NCI-H510A treated with DMSO at 0.1 percent for 48 hours (cell line): ENCODE results near the gene TBC1D3B.
"Not testable (repeated sequence)": the region's sequence is repeated elsewhere in the genome, so short reads cannot be mapped to it uniquely, and the experiment has no call there.

Experiments
- DNase-seq: peaks from one replicate; lab custom pipeline; 2025; lab: John Stamatoyannopoulos, UW

TBC1D3B gene

DNA sequence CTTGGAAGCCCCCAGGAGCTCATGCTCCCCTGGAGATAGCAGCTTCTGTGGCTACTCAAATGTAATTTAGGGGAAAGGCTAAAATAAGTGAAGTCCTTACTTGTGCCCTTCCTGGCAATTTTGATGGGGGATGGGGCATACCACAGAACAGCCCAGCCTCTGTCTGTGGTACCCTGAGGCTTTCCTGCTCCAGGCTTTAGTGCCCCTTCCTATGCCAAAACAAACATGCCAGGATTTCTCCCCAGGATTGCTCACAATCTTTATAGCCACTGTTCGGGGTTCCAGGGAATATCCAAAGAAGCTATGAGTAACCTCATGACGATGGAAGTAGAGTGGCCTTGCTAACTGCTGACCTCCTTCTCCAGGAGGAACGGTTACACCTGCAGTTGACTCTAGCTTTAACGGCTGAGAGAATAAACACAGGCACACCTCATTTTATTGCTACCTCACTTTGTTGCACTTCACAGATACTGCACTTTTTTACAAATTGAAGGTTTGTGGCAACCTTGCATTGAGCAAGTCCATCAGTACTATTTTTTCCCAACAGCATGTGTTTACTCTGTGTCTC lies 47.9 kb downstream of the TBC1D3B start:
- DNase-seq: no peak

DNA sequence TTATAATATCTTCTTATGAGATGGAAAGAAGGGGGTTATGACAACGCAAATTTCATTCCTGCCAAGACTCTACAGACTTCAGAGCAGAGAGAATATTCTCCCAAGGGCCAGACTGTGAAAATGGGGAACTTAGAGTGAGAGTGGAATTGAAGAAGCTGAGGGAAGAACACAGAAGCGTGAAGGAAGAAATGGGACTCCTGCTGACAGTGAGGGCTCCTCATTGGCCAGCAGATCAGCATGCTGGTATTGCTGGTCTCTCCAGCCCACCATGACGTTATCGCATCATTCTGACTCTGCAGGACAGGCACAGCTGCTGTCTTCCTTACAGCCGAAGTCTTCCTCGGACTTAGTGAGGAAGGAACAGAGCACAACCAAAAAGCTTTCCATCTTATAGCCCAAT lies 48.5 kb downstream of the TBC1D3B start:
- no peak for DNase-seq

DNA sequence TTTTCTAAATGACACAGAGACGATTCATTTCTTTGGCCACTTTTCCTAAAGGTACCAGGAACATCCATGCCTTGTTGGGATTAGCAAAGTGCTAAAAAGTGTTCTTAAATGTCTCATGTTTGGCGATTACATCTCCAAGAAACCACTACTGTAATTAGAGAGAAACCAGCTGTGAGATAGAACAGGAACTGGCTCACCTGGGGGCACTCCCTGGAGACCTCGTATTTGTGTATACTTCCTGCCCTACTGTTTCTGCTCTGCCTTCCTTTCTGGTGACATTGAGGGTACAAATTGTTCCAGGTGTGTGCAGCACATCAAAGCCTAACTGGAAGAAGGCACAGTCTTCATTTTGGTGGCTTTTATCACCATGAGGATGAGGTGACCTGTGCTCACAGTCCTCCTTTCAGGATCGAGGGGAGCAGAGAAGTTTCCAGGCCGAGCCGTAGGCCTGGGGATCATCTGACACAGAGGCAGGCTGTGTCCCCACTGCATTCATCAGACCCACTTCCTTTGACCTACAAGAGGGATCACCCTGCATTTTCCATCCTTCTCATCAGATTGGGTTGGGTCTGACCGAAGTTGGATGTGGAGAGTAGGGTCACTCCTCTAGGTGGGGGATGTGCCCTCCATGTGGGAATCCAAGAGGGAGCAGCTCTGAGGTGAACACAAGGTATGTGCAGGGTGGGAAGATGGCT lies 49.1 kb downstream of the TBC1D3B start:
- no peak for DNase-seq

GRCh38 chr17:36124879-36125824 lies 51.3 kb downstream of the TBC1D3B start:
- no peak for DNase-seq

DNA sequence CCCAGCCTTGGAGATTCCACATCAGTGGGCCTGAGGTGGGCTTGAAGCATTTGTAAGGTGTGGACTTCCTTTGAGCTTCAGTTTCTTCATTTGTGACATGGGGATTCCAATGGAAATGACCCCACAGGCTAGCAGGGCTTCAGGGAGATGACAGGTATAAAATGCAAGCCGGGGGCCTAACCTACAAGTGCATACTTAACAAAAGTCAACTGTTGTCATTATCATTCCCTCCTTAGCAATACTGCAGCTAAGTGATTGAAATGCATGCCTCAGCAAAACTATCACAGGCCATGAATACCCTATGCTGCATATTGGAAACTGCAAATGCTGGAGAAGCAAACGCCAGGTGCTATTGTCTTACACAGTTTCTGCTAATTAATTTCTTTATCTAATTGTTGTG lies 53.0 kb downstream of the TBC1D3B start:
- no peak for DNase-seq

GRCh38 chr17:36121099-36121498 lies 55.3 kb downstream of the TBC1D3B start:
- DNase-seq: not testable (repeated sequence)

GRCh38 chr17:36120221-36120620 lies 56.2 kb downstream of the TBC1D3B start:
- DNase-seq: no peak

DNA sequence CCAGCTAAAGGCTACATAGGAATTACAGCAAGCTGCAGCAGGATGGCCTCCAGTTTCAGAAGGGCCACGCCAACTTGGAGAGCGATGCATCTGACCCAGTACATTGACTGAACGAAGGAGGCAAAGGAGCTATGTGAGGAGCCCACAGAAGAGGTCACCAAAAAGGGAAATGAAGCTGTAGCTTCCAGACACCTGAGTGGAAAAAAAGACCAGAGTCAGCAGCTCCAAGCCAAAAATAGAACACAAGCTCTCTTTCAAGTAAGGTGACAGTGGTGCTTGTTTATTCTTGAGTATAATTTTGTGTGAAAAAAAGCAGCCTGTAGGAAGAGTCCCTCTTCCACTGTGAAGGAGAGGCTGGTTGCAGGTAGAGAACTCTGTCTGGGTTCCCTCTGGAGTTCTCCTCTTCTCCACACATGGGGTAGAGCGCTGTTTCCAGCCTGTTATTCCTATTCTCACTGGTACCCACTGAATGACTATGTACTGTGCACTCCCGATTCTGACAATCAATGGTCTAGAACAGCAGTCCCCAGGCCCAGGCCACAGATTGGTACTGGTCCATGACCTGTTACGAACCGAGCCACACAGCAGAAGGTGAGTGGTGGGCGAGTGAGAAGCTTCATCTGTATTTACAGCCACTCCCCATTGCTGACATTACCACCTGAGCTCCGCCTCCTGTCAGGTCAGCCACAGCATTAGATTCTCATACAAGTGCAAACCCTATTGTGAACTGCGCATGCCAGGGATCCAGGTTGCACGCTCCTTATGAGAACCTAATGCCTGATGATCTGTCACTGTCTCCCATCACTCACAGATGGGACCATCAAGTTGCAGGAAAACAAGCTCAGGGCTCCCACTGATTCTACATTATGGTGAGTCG lies 57.7 kb downstream of the TBC1D3B start:
- no peak for DNase-seq

DNA sequence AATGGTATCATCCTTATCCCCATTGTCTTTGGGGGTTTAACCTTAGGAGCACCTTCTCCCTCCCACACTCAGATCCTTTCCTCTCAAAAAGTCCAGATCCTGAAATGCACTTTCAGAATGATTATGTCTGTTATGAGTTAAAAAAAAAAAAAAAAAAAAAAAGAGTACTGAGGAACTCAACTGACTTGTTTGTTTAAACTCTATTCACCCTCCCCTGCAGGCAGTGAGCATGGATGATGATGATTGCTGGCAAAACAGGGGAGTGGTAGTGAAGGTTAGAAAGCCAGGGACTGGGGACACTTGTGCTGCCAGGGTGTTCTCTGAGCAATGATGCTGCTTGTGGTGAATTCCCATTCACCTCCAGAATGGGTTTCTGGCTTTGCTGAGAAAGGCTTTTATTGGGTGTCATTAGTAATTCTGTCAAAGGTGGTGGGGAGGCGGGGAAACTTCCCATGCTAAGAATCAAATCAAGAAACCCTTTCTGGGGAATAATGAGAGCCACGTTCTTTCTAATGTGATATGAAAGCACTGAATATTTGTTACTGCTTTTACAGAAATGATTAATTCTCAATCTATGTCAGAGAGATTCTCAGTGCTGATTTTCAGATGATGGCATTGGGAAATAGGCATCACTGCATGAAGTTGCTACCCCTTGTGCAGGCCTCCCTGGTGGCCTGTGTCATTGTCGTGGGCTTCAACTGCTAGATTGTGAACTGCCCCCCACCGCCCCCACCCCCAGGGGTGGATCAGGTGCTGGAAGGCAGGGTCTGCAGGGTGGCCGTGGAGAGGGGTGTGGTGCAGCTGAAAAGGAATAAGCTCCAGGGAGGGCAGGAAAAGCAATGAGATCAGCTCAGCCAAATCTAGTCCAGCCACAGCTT lies 58.7 kb downstream of the TBC1D3B start:
- DNase-seq: no peak
